ENCODE measurements around the gene CXCL6.

The CXCL6 gene

DNA sequence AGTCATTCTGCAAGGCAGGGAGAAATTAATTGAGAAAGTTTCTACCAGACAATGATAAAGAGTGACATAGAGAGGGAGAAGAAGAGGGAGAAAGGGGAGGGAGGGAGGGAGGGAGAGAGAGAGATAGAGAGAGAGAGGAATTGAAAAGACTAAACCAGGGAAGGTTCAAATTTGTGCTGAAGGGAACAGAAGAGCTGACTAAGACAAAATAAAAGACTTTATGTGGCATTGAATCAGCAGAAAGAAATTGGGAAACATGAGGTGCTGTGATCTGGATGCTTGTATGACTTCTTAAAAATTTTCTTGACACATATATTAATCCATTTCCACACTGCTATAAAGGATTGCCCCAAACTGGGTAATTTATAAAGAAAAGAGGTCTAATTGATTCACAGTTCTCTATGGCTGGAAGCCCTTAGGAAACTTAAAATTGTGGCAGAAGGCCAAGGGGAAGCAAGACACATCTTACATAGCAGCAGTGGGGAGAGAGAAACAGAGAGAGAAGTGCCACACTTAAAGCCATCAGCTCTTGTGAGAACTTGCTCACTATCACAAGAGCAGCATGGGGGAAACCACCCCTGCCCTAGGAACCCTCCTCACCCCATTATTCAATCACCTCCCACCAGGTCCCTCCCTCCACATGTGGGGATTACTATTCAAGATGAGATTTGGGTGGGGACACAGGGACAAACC lies 13.5 kb upstream of the CXCL6 start:
- H3K4me3 ChIP-seq (ENCODE audit: low read length): no peak overlapping the region
- no peak for DNase-seq (ENCODE audit: low read depth)
- TF ChIP-seq, protein P1, sequence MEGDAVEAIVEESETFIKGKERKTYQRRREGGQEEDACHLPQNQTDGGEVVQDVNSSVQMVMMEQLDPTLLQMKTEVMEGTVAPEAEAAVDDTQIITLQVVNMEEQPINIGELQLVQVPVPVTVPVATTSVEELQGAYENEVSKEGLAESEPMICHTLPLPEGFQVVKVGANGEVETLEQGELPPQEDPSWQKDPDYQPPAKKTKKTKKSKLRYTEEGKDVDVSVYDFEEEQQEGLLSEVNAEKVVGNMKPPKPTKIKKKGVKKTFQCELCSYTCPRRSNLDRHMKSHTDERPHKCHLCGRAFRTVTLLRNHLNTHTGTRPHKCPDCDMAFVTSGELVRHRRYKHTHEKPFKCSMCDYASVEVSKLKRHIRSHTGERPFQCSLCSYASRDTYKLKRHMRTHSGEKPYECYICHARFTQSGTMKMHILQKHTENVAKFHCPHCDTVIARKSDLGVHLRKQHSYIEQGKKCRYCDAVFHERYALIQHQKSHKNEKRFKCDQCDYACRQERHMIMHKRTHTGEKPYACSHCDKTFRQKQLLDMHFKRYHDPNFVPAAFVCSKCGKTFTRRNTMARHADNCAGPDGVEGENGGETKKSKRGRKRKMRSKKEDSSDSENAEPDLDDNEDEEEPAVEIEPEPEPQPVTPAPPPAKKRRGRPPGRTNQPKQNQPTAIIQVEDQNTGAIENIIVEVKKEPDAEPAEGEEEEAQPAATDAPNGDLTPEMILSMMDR (conservative IDR thresholded peaks at IDR 0.05; ENCODE audit: low read length): no peak

- TF ChIP-seq, protein P1 (conservative IDR thresholded peaks at IDR 0.05; ENCODE audit: low read length): no peak
- no peak overlapping the region for H3K4me3 ChIP-seq (ENCODE audit: low read length)
- no peak for DNase-seq (ENCODE audit: low read depth)
Measured at GRCh38 chr4:73823760-73824159, 12.7 kb upstream of the CXCL6 start.

DNA sequence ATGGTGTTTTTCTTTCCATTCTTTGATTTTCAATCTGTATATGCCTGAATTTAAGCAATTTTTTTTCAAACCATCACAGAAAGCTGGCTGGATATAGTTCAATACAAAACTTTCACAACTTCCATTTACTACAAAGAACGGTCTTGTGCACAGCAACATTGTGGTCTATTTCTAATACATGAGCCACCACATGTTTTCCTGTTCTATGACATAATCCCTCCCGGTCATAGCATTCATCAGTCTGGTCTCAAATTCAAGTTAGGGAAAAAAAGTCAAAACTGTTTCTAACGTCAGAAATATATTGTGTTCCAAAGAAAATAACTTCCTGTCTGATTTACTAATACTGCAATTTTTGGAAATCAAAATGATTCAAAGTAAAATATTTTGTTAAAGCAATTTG lies 7.5 kb upstream of the CXCL6 start:
- peak; percentile 62 for DNase-seq (ENCODE audit: low read depth)
- H3K4me3 ChIP-seq (ENCODE audit: low read length): no peak overlapping the region
- TF ChIP-seq, protein P1 (conservative IDR thresholded peaks at IDR 0.05; ENCODE audit: low read length): no peak

GRCh38 chr4:73831569-73831968 lies 4.9 kb upstream of the CXCL6 start:
- DNase-seq (ENCODE audit: low read depth): peak; percentile 82
- no peak overlapping the region for H3K4me3 ChIP-seq (ENCODE audit: low read length)
- TF ChIP-seq, protein P1 (conservative IDR thresholded peaks at IDR 0.05; ENCODE audit: low read length): no peak

DNA sequence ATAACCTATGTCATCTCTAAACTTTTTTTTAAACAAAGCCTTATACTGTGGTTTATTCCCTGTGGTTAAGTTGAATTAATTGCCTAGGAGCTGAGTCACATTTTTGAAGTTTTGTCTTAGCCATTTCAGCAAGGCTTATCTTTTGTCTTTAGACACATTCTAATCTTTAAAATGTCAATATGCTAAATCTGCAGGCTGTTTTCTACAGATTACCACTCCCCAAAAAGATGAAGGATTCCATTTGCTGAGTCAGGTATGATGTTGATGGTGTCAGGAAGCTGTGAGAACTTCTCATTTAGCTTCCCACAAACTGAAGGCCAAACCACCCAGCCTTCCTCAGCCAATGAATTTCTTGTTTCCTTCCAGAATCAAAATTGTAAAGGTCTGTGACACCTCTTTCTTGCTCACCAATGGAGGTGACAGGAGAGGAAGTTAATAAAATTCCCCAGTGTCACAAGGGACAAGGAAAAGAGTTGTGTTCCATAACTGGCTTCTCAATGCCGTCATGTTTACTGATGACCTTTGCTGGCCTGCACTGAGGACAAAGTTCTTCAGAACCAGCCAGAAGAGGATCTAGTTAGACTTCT lies 3.7 kb upstream of the CXCL6 start:
- H3K4me3 ChIP-seq (ENCODE audit: low read length): no peak overlapping the region
- TF ChIP-seq, protein P1 (conservative IDR thresholded peaks at IDR 0.05; ENCODE audit: low read length): no peak
- DNase-seq (ENCODE audit: low read depth): peak; percentile 47

DNA sequence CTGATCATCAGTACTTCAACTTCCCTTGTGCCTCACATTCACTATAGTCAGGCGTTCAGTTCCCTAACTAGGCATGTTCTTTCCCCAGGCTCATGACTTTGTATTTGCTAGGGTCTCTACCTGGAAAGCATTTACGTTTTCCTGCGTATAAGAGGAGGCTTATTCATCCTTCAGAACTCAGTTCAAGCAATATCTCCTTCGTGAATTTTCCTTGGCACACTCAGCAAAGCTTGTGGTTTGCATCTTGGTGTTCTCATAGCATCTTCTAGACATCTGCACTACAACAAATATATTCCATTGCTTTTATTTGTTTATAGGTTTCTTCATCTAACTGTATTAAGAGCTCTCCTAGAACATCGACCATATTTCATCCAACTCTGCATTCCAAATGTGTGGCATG lies 2.6 kb downstream of the CXCL6 start:
- no peak for DNase-seq (ENCODE audit: low read depth)
- no peak overlapping the region for H3K4me3 ChIP-seq (ENCODE audit: low read length)
- TF ChIP-seq, protein P1 (conservative IDR thresholded peaks at IDR 0.05; ENCODE audit: low read length): no peak

DNA sequence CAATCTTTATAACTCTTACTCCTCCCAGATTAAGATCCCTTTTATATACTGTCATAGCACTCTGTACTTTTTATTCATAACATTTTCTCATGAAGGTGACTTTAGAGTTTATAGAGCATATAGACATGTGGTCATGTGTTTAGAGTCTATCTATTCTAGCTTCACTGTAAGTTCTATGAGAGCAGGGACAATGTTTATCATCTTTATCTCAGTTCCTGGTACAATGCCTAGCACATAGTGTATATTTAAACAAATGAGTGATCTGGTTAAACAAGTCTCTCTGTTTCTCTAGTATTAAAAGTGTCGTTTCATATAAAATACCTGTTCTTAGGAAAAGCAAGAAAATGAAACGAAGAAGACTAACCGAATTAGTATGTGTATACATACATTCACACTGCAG lies 3.2 kb downstream of the CXCL6 start:
- TF ChIP-seq, protein P1 (conservative IDR thresholded peaks at IDR 0.05; ENCODE audit: low read length): no peak
- no peak for DNase-seq (ENCODE audit: low read depth)
- H3K4me3 ChIP-seq (ENCODE audit: low read length): no peak overlapping the region

Measured in AG10803 (cell line).